SK-N-SH treated with all-trans-retinoic acid at 6 μM for 48 hours (cell line): Measurements from ENCODE around the gene EID1.
A peak's percentile ranks its signal among the peaks of the same experiment; 100 is the strongest.

Experiments used
- ATAC-seq: fragments of 200-7000 bp; cut with Tn5 transposase; 3 replicates; pipeline ENCODE4 v1.9.1; 2020; ENCODE audit warnings: mild to moderate bottlenecking, moderate library complexity
- BACH2 ChIP-seq: fragments of 250-450 bp; sonication (Bioruptor Pico); IDR thresholded peaks from 2 replicates; pipeline ENCODE4 v1.9.0; 2021; ENCODE audit warnings: mild to moderate bottlenecking, borderline replicate concordance
- CREB5 ChIP-seq: fragments of 250-450 bp; sonication (Bioruptor Pico); IDR thresholded peaks from 2 replicates; pipeline ENCODE4 v1.5.1; 2020; ENCODE audit warnings: low read depth, mild to moderate bottlenecking, moderate library complexity
- CSDC2 ChIP-seq: fragments of 250-450 bp; sonication (Bioruptor Pico); IDR thresholded peaks from 2 replicates; pipeline ENCODE4 v1.5.0; 2020; ENCODE audit warnings: mild to moderate bottlenecking, moderate library complexity
- ESRRG ChIP-seq: fragments of 250-450 bp; sonication (Bioruptor Pico); IDR thresholded peaks from 2 replicates; pipeline ENCODE4 v1.6.1; 2021; ENCODE audit warnings: mild to moderate bottlenecking
- GLIS3 ChIP-seq: fragments of 250-450 bp; sonication (Bioruptor Pico); IDR thresholded peaks from 2 replicates; pipeline ENCODE4 v1.5.0; 2020; ENCODE audit warnings: mild to moderate bottlenecking, moderate library complexity
- ISL1 ChIP-seq: fragments of 250-450 bp; sonication (Bioruptor Pico); IDR thresholded peaks from 2 replicates; pipeline ENCODE4 v2.1.2; 2022; ENCODE audit warnings: mild to moderate bottlenecking, moderate library complexity
- OSR1 ChIP-seq: fragments of 250-450 bp; sonication (Bioruptor Pico); IDR thresholded peaks from 2 replicates; pipeline ENCODE4 v1.8.0; 2022; ENCODE audit warnings: moderate library complexity, mild to moderate bottlenecking, inconsistent platforms
- RARB ChIP-seq: fragments of 250-450 bp; sonication (Bioruptor Pico); IDR thresholded peaks from 2 replicates; pipeline ENCODE4 v1.8.0; 2021; ENCODE audit warnings: mild to moderate bottlenecking, moderate library complexity
- SNAI2 ChIP-seq: fragments of 250-450 bp; sonication (Bioruptor Pico); IDR thresholded peaks from 2 replicates; pipeline ENCODE4 v1.5.0; 2020; ENCODE audit warnings: mild to moderate bottlenecking, moderate library complexity
- TCF4 ChIP-seq: fragments of 250-450 bp; sonication (Bioruptor Pico); IDR thresholded peaks from 2 replicates; pipeline ENCODE4 v1.8.0; 2021; ENCODE audit warnings: mild to moderate bottlenecking, moderate library complexity, borderline replicate concordance
- TOX ChIP-seq: fragments of 250-450 bp; sonication (Bioruptor Pico); IDR thresholded peaks from 2 replicates; pipeline ENCODE4 v1.8.0; 2021; ENCODE audit warnings: mild to moderate bottlenecking, moderate library complexity, borderline replicate concordance
- ZC3H10 ChIP-seq: fragments of 250-450 bp; sonication (Bioruptor Pico); IDR thresholded peaks from 2 replicates; pipeline ENCODE4 v1.5.1; 2021; ENCODE audit warnings: mild to moderate bottlenecking, moderate library complexity
- ZFP3 ChIP-seq: fragments of 250-450 bp; sonication (Bioruptor Pico); IDR thresholded peaks from 2 replicates; pipeline ENCODE4 v1.5.0; 2020; ENCODE audit warnings: mild to moderate bottlenecking, moderate library complexity
- ZFP30 ChIP-seq: fragments of 450-650 bp; formaldehyde crosslinking; IDR thresholded peaks from 2 replicates; pipeline ENCODE4 v1.5.0; 2022; ENCODE audit warnings: mild to moderate bottlenecking, moderate library complexity
- ZNF565 ChIP-seq: fragments of 450-650 bp; formaldehyde crosslinking; conservative IDR thresholded peaks from 2 replicates; pipeline ENCODE4 v1.5.0; 2020; ENCODE audit warnings: low read depth, mild to moderate bottlenecking, moderate library complexity
- ZNF8 ChIP-seq: fragments of 450-650 bp; formaldehyde crosslinking; IDR thresholded peaks from 2 replicates; pipeline ENCODE4 v1.5.0; 2020; ENCODE audit warnings: mild to moderate bottlenecking, moderate library complexity
- TF ChIP-seq, protein P1 (sequence below): fragments of 250-450 bp; sonication (Bioruptor Pico); IDR thresholded peaks from 2 replicates; pipeline ENCODE4 v1.8.0; 2021; ENCODE audit warnings: low read depth, mild to moderate bottlenecking, moderate library complexity, borderline replicate concordance
- TF ChIP-seq, protein P2 (sequence below): fragments of 250-450 bp; sonication (Bioruptor Pico); IDR thresholded peaks from 2 replicates; pipeline ENCODE4 v1.5.1; 2021; ENCODE audit warnings: mild to moderate bottlenecking, moderate library complexity
- TF ChIP-seq, protein P3 (sequence below): fragments of 250-450 bp; sonication (Bioruptor Pico); IDR thresholded peaks from 2 replicates; pipeline ENCODE4 v1.5.0; 2020; ENCODE audit warnings: mild to moderate bottlenecking, moderate library complexity

Gene EID1

DNA sequence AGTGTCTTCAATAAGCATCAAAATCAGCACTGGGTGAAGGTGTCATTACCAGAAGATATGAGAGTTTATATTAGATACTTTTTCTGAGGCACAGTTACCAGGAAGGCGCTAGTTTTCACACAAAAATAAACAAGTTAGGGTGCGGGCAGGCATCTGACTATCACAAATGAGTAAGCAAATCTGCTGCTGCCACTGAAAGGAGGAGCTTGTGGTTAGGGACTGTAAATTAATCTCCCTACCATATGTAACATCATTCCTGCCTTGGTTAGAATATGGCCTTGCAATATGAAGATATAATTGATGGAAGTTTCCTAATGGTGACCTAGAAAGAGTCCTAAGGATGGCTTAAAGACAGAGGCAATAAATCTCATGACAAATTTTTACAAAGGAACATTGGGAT is 19.5 kb upstream of the EID1 start:
- ATAC-seq: no peak
- TF ChIP-seq ZNF565: no peak
- no peak for TF ChIP-seq TOX
- TF ChIP-seq OSR1 (CRISPR knock-in tag): no peak
- no peak for TF ChIP-seq CREB5 (CRISPR knock-in tag)
- TF ChIP-seq ZFP3: no peak
- no peak for TF ChIP-seq ISL1 (CRISPR knock-in tag)
- no peak for TF ChIP-seq GLIS3 (CRISPR knock-in tag)
- TF ChIP-seq, protein P1, sequence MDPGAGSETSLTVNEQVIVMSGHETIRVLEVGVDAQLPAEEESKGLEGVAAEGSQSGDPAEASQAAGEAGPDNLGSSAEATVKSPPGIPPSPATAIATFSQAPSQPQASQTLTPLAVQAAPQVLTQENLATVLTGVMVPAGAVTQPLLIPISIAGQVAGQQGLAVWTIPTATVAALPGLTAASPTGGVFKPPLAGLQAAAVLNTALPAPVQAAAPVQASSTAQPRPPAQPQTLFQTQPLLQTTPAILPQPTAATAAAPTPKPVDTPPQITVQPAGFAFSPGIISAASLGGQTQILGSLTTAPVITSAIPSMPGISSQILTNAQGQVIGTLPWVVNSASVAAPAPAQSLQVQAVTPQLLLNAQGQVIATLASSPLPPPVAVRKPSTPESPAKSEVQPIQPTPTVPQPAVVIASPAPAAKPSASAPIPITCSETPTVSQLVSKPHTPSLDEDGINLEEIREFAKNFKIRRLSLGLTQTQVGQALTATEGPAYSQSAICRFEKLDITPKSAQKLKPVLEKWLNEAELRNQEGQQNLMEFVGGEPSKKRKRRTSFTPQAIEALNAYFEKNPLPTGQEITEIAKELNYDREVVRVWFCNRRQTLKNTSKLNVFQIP (CRISPR knock-in tag): no peak
- TF ChIP-seq ZFP30 (CRISPR knock-in tag): no peak
- TF ChIP-seq RARB (CRISPR knock-in tag): no peak
- no peak for TF ChIP-seq ZNF8
- no peak for TF ChIP-seq CSDC2 (CRISPR knock-in tag)
- TF ChIP-seq BACH2 (CRISPR knock-in tag): no peak

- TF ChIP-seq ZFP30 (CRISPR knock-in tag) (no peak), ZC3H10 (CRISPR knock-in tag) (no peak)
- TF ChIP-seq, all 23 proteins: peak for 0
- no peak for ATAC-seq
Observed at GRCh38 chr15:48859426-48859825, 18.5 kb upstream of the EID1 start.

GRCh38 chr15:48861813-48862431 is 16.0 kb upstream of the EID1 start:
- TF ChIP-seq, protein P1 (CRISPR knock-in tag): no peak
- TF ChIP-seq ESRRG (CRISPR knock-in tag) (no peak), SNAI2 (CRISPR knock-in tag) (no peak), CREB5 (CRISPR knock-in tag) (no peak), ISL1 (CRISPR knock-in tag) (no peak), TOX (no peak), ZFP3 (no peak), ZFP30 (CRISPR knock-in tag) (no peak), ZNF565 (no peak), BACH2 (CRISPR knock-in tag) (no peak), TCF4 (no peak), ZNF8 (no peak), OSR1 (CRISPR knock-in tag) (no peak), CSDC2 (CRISPR knock-in tag) (no peak), GLIS3 (CRISPR knock-in tag) (no peak)
- TF ChIP-seq, protein P2, sequence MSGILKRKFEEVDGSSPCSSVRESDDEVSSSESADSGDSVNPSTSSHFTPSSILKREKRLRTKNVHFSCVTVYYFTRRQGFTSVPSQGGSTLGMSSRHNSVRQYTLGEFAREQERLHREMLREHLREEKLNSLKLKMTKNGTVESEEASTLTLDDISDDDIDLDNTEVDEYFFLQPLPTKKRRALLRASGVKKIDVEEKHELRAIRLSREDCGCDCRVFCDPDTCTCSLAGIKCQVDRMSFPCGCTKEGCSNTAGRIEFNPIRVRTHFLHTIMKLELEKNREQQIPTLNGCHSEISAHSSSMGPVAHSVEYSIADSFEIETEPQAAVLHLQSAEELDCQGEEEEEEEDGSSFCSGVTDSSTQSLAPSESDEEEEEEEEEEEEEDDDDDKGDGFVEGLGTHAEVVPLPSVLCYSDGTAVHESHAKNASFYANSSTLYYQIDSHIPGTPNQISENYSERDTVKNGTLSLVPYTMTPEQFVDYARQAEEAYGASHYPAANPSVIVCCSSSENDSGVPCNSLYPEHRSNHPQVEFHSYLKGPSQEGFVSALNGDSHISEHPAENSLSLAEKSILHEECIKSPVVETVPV (CRISPR knock-in tag): no peak
- TF ChIP-seq, protein P3, sequence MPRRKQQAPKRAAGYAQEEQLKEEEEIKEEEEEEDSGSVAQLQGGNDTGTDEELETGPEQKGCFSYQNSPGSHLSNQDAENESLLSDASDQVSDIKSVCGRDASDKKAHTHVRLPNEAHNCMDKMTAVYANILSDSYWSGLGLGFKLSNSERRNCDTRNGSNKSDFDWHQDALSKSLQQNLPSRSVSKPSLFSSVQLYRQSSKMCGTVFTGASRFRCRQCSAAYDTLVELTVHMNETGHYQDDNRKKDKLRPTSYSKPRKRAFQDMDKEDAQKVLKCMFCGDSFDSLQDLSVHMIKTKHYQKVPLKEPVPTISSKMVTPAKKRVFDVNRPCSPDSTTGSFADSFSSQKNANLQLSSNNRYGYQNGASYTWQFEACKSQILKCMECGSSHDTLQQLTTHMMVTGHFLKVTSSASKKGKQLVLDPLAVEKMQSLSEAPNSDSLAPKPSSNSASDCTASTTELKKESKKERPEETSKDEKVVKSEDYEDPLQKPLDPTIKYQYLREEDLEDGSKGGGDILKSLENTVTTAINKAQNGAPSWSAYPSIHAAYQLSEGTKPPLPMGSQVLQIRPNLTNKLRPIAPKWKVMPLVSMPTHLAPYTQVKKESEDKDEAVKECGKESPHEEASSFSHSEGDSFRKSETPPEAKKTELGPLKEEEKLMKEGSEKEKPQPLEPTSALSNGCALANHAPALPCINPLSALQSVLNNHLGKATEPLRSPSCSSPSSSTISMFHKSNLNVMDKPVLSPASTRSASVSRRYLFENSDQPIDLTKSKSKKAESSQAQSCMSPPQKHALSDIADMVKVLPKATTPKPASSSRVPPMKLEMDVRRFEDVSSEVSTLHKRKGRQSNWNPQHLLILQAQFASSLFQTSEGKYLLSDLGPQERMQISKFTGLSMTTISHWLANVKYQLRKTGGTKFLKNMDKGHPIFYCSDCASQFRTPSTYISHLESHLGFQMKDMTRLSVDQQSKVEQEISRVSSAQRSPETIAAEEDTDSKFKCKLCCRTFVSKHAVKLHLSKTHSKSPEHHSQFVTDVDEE (CRISPR knock-in tag): no peak
- TF ChIP-seq, all 23 proteins: peak for 0
- ATAC-seq: peak; percentile 65
